Caco-2 (cell line): Measurements from ENCODE around the gene ALOXE3. TPM values are rescaled to one million over a fixed set of nuclear protein-coding genes. Genes with fewer than 3 reads are reported as not detected.

ENCODE experiments used
- BruUV-seq: library from RNA; stranded (reverse); fragments of 400-500 nt; replicated peaks from 2 replicates; lab custom pipeline; 2021; lab: Mats Ljungman, UMichigan
- CTCF ChIA-PET: fragments of 300-600 bp; sonication (Branson Sonifier 250); formaldehyde crosslinking; loops from one replicate; lab custom pipeline; 2022; ENCODE audit warnings: antibody characterized with exemption; lab: Charles Lee
- POLR2A ChIA-PET: fragments of 300-600 bp; sonication (Branson Sonifier 250); formaldehyde crosslinking; loops from one replicate; lab custom pipeline; 2022; ENCODE audit warnings: antibody characterized with exemption; lab: Charles Lee
- DNase-seq, 2 experiments: peaks; one replicate each; pipeline versions ENCODE4 v3.0.0 to v3.0.0-alpha.2; 2020 to 2022
- H3K27me3 ChIP-seq: replicated peaks from 2 replicates; pipeline ENCODE4 v1.6.0; 2011; ENCODE audit warnings: low read length; ENCODE audit not compliant: control insufficient read depth, insufficient read depth
- H3K36me3 ChIP-seq: 2 replicates; pipeline ENCODE4 v1.5.1; 2011; ENCODE audit warnings: low read length; ENCODE audit not compliant: control insufficient read depth, insufficient read depth
- H3K4me1 ChIP-seq: fragments of 250-450 bp; sonication (Bioruptor Pico); 2 replicates; pipeline ENCODE4 v1.5.1; 2020; ENCODE audit warnings: mild to moderate bottlenecking
- H3K4me3 ChIP-seq: 2 replicates; pipeline ENCODE4 v1.5.1; 2011; ENCODE audit warnings: low read depth, mild to moderate bottlenecking, control low read depth, low read length
- H3K9me3 ChIP-seq: fragments of 250-450 bp; sonication (Bioruptor Pico); 2 replicates; pipeline ENCODE4 v1.5.1; 2020; ENCODE audit warnings: mild to moderate bottlenecking, moderate library complexity
- H3K27ac Mint-ChIP-seq: one replicate; pipeline ENCODE4 v1.8.0; 2022; ENCODE audit warnings: mixed read lengths; ENCODE audit not compliant: unreplicated experiment
- H3K27me3 Mint-ChIP-seq: one replicate; pipeline ENCODE4 v1.8.0; 2022; ENCODE audit warnings: mixed read lengths; ENCODE audit not compliant: insufficient read depth, unreplicated experiment
- H3K36me3 Mint-ChIP-seq: one replicate; pipeline ENCODE4 v1.8.0; 2022; ENCODE audit warnings: mild to moderate bottlenecking, mixed read lengths; ENCODE audit not compliant: insufficient read depth, unreplicated experiment
- H3K4me1 Mint-ChIP-seq: one replicate; pipeline ENCODE4 v1.8.0; 2022; ENCODE audit warnings: low read depth, mixed read lengths; ENCODE audit not compliant: unreplicated experiment
- H3K4me3 Mint-ChIP-seq: one replicate; pipeline ENCODE4 v1.8.0; 2022; ENCODE audit warnings: mild to moderate bottlenecking, moderate library complexity, mixed read lengths; ENCODE audit not compliant: unreplicated experiment
- H3K9me3 Mint-ChIP-seq: one replicate; pipeline ENCODE4 v1.8.0; 2022; ENCODE audit warnings: mixed read lengths; ENCODE audit not compliant: unreplicated experiment
- CTCF ChIP-seq, 2 experiments: fragments of 200-600 bp in 1 of 2; IDR thresholded peaks; 1 replicate in 1 of 2; 2 replicates in 1 of 2; pipeline versions ENCODE4 v1.5.1 to v1.8.0; 2011 to 2022; ENCODE audit warnings: antibody characterized with exemption in 1 of 2, control low read depth in 1 of 2, inconsistent platforms in 1 of 2, low read depth in 1 of 2, low read length in 1 of 2, mild to moderate bottlenecking in 1 of 2, moderate library complexity in 1 of 2; ENCODE audit not compliant: insufficient read depth in 1 of 2, severe bottlenecking in 1 of 2, unreplicated experiment in 1 of 2
- intact Hi-C: fragments of 100-400 bp; cut with micrococcal nuclease; formaldehyde crosslinking; loops from one replicate; pipeline ENCODE4 v1.10.0; 2022; ENCODE audit not compliant: unreplicated experiment
- total RNA-seq: library from RNA; stranded (reverse); gene quantifications from 2 replicates; pipeline ENCODE4 v1.2.3, GENCODE V29; 2022

Gene ALOXE3
- total RNA-seq, 1 experiment from 2014 or later: not detected

GRCh38 chr17:8147805-8148404, 29.6 kb upstream of the ALOXE3 start:
- no peak for DNase-seq
- peaks cover 4% of the 10 kb centered on the region for H3K4me1 ChIP-seq
- H3K9me3 ChIP-seq: no peaks in the 10 kb centered on the region
- no peak for TF ChIP-seq CTCF (IDR thresholded peaks at IDR 0.05; ENCODE audit: insufficient read depth in 1 of 2, low read depth in 1 of 2, low read length in 1 of 2, severe bottlenecking in 1 of 2, unreplicated experiment in 1 of 2)
- Mint-ChIP-seq H3K4me1 (peaks cover under 1% of the 10 kb centered on the region), H3K27ac (no peak overlapping the region), H3K36me3 (peaks cover 17% of the 10 kb centered on the region), H3K9me3 (no peaks in the 10 kb centered on the region), H3K27me3 (no peaks in the 10 kb centered on the region), H3K4me3 (no peak overlapping the region)
- no peaks in the 10 kb centered on the region for H3K36me3 ChIP-seq
- BruUV-seq: no TSS peak
- ChIA-PET CTCF (no interaction called here), POLR2A (no interaction called here)
- H3K4me3 ChIP-seq: no peak overlapping the region
- intact Hi-C loops: no loop called here
- no peaks in the 10 kb centered on the region for H3K27me3 ChIP-seq

- H3K27me3 Mint-ChIP-seq: no peaks in the 10 kb centered on the region
- TF ChIP-seq CTCF (IDR thresholded peaks at IDR 0.05; ENCODE audit: insufficient read depth in 1 of 2, low read depth in 1 of 2, low read length in 1 of 2, severe bottlenecking in 1 of 2, unreplicated experiment in 1 of 2): no peak
- no TSS peak for BruUV-seq
- H3K4me1 ChIP-seq: no peaks in the 10 kb centered on the region
- H3K27ac Mint-ChIP-seq: no peak overlapping the region
- H3K4me3 Mint-ChIP-seq: no peak overlapping the region
- H3K36me3 Mint-ChIP-seq: peaks cover 17% of the 10 kb centered on the region
- DNase-seq: no peak
- H3K27me3 ChIP-seq: no peaks in the 10 kb centered on the region
- H3K36me3 ChIP-seq: no peaks in the 10 kb centered on the region
- intact Hi-C loops: no loop called here
- ChIA-PET POLR2A (no interaction called here), CTCF (no interaction called here)
- no peaks in the 10 kb centered on the region for H3K9me3 Mint-ChIP-seq
- H3K4me1 Mint-ChIP-seq: no peaks in the 10 kb centered on the region
- no peaks in the 10 kb centered on the region for H3K9me3 ChIP-seq
- no peak overlapping the region for H3K4me3 ChIP-seq
Observed at GRCh38 chr17:8147141-8147804, 29.0 kb upstream of the ALOXE3 start.

GRCh38 chr17:8146381-8147140, 28.2 kb upstream of the ALOXE3 start:
- BruUV-seq: no TSS peak
- ChIA-PET CTCF (no interaction called here), POLR2A (no interaction called here)
- Mint-ChIP-seq H3K4me3 (no peak overlapping the region), H3K27me3 (no peaks in the 10 kb centered on the region), H3K27ac (no peak overlapping the region), H3K4me1 (no peaks in the 10 kb centered on the region), H3K9me3 (no peaks in the 10 kb centered on the region), H3K36me3 (peaks cover 21% of the 10 kb centered on the region)
- no peaks in the 10 kb centered on the region for H3K9me3 ChIP-seq
- TF ChIP-seq CTCF (IDR thresholded peaks at IDR 0.05; ENCODE audit: insufficient read depth in 1 of 2, low read depth in 1 of 2, low read length in 1 of 2, severe bottlenecking in 1 of 2, unreplicated experiment in 1 of 2): no peak
- no peaks in the 10 kb centered on the region for H3K36me3 ChIP-seq
- H3K4me3 ChIP-seq: no peak overlapping the region
- H3K4me1 ChIP-seq: no peaks in the 10 kb centered on the region
- DNase-seq: no peak
- no peaks in the 10 kb centered on the region for H3K27me3 ChIP-seq
- intact Hi-C loops: no loop called here
